Endothelial cell of umbilical vein (primary cell): ENCODE measurements around the gene SLC1A4. TPM values are rescaled to one million over a fixed set of nuclear protein-coding genes. Genes with fewer than 3 reads are reported as not detected.

ENCODE experiments used
- BruUV-seq: library from RNA; stranded (reverse); fragments of 400-500 nt; replicated peaks from 2 replicates; lab custom pipeline; 2021; lab: Mats Ljungman, UMichigan
- CTCF ChIA-PET: fragments of 300-600, 350-600 bp; sonication (Branson Sonifier 250); formaldehyde crosslinking; loops from one replicate; lab custom pipeline; 2021; ENCODE audit warnings: antibody characterized with exemption, inconsistent platforms; lab: Charles Lee
- POLR2A ChIA-PET: fragments of 300-600, 350-600 bp; sonication (Branson Sonifier 250); formaldehyde crosslinking; loops from one replicate; lab custom pipeline; 2021; ENCODE audit warnings: antibody characterized with exemption, inconsistent platforms; lab: Charles Lee
- DNase-seq: peaks from one replicate; pipeline ENCODE4 v3.0.0-alpha.2; 2011; ENCODE audit warnings: low read depth, low spot score
- FAIRE-seq: peaks from 2 replicates; lab custom pipeline; 2011; peaks lifted over from hg19 to GRCh38; lab: Jason Lieb, UNC
- H2AFZ ChIP-seq: 2 replicates; pipeline ENCODE4 v1.6.0; 2012; ENCODE audit warnings: low read depth, low read length, control low read depth, inconsistent platforms
- H3K27ac ChIP-seq: 2 replicates; pipeline ENCODE4 v1.5.1; 2011; ENCODE audit warnings: low read depth, mild to moderate bottlenecking, control low read depth, low read length, moderate library complexity; ENCODE audit not compliant: insufficient read depth
- H3K27me3 ChIP-seq, 2 experiments: 2 replicates each; pipeline versions ENCODE4 v1.6.0 to v1.6.1; 2011; ENCODE audit warnings: low read length in 2 of 2, mixed read lengths in 1 of 2; ENCODE audit not compliant: control insufficient read depth in 2 of 2, insufficient read depth in 2 of 2
- H3K36me3 ChIP-seq, 2 experiments: 2 replicates in 1 of 2; 3 replicates in 1 of 2; pipeline ENCODE4 v1.5.1; 2011; ENCODE audit warnings: low read length in 2 of 2, mild to moderate bottlenecking in 1 of 2, moderate library complexity in 1 of 2; ENCODE audit not compliant: control insufficient read depth in 2 of 2, insufficient read depth in 2 of 2; ENCODE audit errors: extremely low read depth in 1 of 2
- H3K4me1 ChIP-seq: 3 replicates; pipeline ENCODE4 v1.5.1; 2011; ENCODE audit warnings: mild to moderate bottlenecking, low read length; ENCODE audit not compliant: control insufficient read depth, insufficient read depth; ENCODE audit errors: extremely low read depth
- H3K4me2 ChIP-seq: 2 replicates; pipeline ENCODE4 v1.6.1; 2011; ENCODE audit warnings: low read length, control low read depth, mixed read lengths; ENCODE audit not compliant: insufficient read depth
- H3K4me3 ChIP-seq, 3 experiments: fragments of 200-600 bp in 1 of 3; sonication (generic), shearing (Covaris generic) in 1 of 3; replicated peaks in 1 of 3; 2 replicates each; pipeline ENCODE4 v1.5.1; 2011 to 2016; ENCODE audit warnings: control low read depth in 3 of 3, low read length in 3 of 3, mild to moderate bottlenecking in 2 of 3, inconsistent platforms in 1 of 3, low read depth in 1 of 3, moderate library complexity in 1 of 3; ENCODE audit not compliant: insufficient read depth in 1 of 3
- H3K79me2 ChIP-seq: 2 replicates; pipeline ENCODE4 v1.6.0; 2012; ENCODE audit warnings: low read length, inconsistent platforms; ENCODE audit not compliant: control insufficient read depth, insufficient read depth
- H3K9ac ChIP-seq: replicated peaks from 2 replicates; pipeline ENCODE3; 2011; ENCODE audit warnings: low read length, control low read depth; ENCODE audit not compliant: insufficient read depth; ENCODE audit errors: extremely low read depth
- H3K9me1 ChIP-seq: replicated peaks from 3 replicates; pipeline ENCODE4 v1.6.0; 2011; ENCODE audit warnings: mild to moderate bottlenecking, low read length; ENCODE audit not compliant: control insufficient read depth, insufficient read depth; ENCODE audit errors: extremely low read depth
- H3K9me3 ChIP-seq: replicated peaks from 2 replicates; pipeline ENCODE4 v1.5.1; 2012; ENCODE audit warnings: low read length, inconsistent platforms; ENCODE audit not compliant: control insufficient read depth, insufficient read depth
- H4K20me1 ChIP-seq: replicated peaks from 2 replicates; pipeline ENCODE3; 2011; ENCODE audit warnings: mild to moderate bottlenecking, low read length; ENCODE audit not compliant: control insufficient read depth, insufficient read depth; ENCODE audit errors: extremely low read depth
- EZH2 ChIP-seq: IDR thresholded peaks from 2 replicates; pipeline ENCODE4 v1.6.1; 2012; ENCODE audit warnings: borderline replicate concordance, low read depth, mild to moderate bottlenecking, moderate library complexity, low read length, inconsistent platforms; ENCODE audit not compliant: severe bottlenecking
- FOS ChIP-seq: IDR thresholded peaks from 2 replicates; pipeline ENCODE4 v1.6.1; 2011; ENCODE audit warnings: mild to moderate bottlenecking, low read length, moderate library complexity, borderline replicate concordance; ENCODE audit not compliant: insufficient read depth
- GATA2 ChIP-seq: IDR thresholded peaks from 2 replicates; pipeline ENCODE4 v1.7.0; 2011; ENCODE audit warnings: low read depth, mild to moderate bottlenecking, moderate library complexity, mixed read lengths, low read length; ENCODE audit not compliant: insufficient read length, insufficient read depth
- JUN ChIP-seq: IDR thresholded peaks from 2 replicates; pipeline ENCODE4 v1.6.1; 2011; ENCODE audit warnings: borderline replicate concordance, low read depth; ENCODE audit not compliant: insufficient read length, insufficient read depth
- MYC ChIP-seq: IDR thresholded peaks from one replicate; pipeline ENCODE4 v1.6.1; 2011; ENCODE audit warnings: mild to moderate bottlenecking, low read depth, low read length
- POLR2A ChIP-seq: IDR thresholded peaks from 2 replicates; pipeline ENCODE4 v1.6.1; 2012; ENCODE audit warnings: low read depth, mild to moderate bottlenecking, control low read depth, low read length
- POLR2AphosphoS5 ChIP-seq: IDR thresholded peaks from 2 replicates; pipeline ENCODE4 v1.6.1; 2012; ENCODE audit warnings: low read depth, mild to moderate bottlenecking, control low read depth, low read length, moderate library complexity; ENCODE audit not compliant: insufficient read depth
- dilution Hi-C: fragments of 300-500 bp; cut with MboI; formaldehyde crosslinking; loops from one replicate; pipeline ENCODE4 v1.15.0; 2019; ENCODE audit warnings: low sequenced_read_pairs; ENCODE audit not compliant: extremely low pct_ligation_motif_present
- intact Hi-C: fragments of 100-400 bp; cut with micrococcal nuclease; formaldehyde crosslinking; loops from one replicate; pipeline ENCODE4 v1.10.0; 2022
- polyA plus RNA-seq, 4 experiments: library from polyadenylated mRNA; depleted of rRNA in 3 of 4; stranded (reverse) in 3 of 4; unstranded in 1 of 4; fragments of >200 nt; gene quantifications; 2 replicates each; pipeline versions ENCODE4 v1.2.1 to v1.2.3, GENCODE V29; 2011 to 2012; ENCODE audit warnings: missing spikeins in 1 of 4
- total RNA-seq: library from RNA; stranded (reverse); gene quantifications from 2 replicates; pipeline ENCODE4 v1.2.3, GENCODE V29; 2021
- TF ChIP-seq, protein P1 (sequence below): IDR thresholded peaks from 2 replicates; pipeline ENCODE4 v1.6.1; 2011; ENCODE audit not compliant: insufficient read depth, insufficient read length
- TF ChIP-seq, protein P2 (sequence below), 2 donors: IDR thresholded peaks; 1 replicate in 1 of 2; 2 replicates in 1 of 2; pipeline ENCODE4 v1.5.1; 2011; ENCODE audit warnings: low read length in 2 of 2, mild to moderate bottlenecking in 2 of 2, moderate library complexity in 2 of 2, control low read depth in 1 of 2, inconsistent platforms in 1 of 2, low read depth in 1 of 2; ENCODE audit not compliant: insufficient read depth in 1 of 2; ENCODE audit errors: extremely low read depth in 1 of 2

SLC1A4 gene
- total and polyA plus RNA-seq, 2 donors (not counting 3 experiments of a cell fraction or from before 2014, with no cell fraction given): 9.9 to 13.9 TPM

DNA sequence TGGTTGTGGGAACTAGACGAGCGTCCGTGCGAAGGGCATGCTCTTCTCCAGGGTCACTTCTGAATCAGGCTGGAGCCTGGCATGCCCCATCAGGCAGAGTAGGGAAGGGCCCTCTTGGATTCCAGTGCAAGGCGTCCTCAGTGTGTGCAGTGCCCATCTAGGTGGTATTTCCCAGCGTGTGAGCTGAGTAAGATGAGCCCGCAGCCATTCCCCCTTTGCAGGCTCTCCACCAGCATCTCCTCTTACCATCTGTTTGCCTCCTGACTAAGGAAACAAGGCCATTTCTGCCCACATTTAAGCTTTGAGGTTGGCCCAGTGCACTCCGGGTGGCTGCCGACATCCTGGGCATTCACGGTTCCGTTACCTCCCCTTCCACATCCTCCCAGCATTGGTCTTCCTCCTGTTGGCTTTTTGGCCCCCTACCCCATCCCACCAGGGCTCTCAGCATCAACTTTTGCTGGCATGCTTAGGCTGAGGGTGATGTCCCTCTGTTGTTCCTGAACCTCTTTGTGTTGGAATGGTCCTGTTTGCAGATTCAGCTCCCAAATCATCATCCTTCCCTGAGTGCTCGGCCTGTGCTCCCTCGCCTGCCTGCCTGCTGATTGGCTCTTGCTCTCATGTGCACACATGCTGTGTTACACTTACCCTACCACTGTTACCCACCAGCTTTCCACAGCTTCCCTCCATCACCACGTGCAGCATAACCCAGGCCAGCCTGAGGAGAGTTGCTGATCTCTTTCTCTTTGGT is 78.8 kb downstream of the SLC1A4 start:
- Histone ChIP-seq H3K9me1 (no peaks in the 10 kb centered on the region), H3K27ac (no peak overlapping the region), H3K9me3 (no peaks in the 10 kb centered on the region), H3K9ac (no peak overlapping the region), H3K79me2 (peaks cover 16% of the 10 kb centered on the region), H3K4me3 (no peak overlapping the region), H3K36me3 (peaks cover 6 to 25% of the 10 kb centered on the region in 2 experiments), H3K4me2 (no peak overlapping the region), H3K27me3 (no peaks in the 10 kb centered on the region), H3K4me1 (peaks cover 48% of the 10 kb centered on the region), H4K20me1 (no peaks in the 10 kb centered on the region), H2AFZ (no peak overlapping the region)
- no peak for DNase-seq
- intact Hi-C loops: no loop called here
- no TSS peak for BruUV-seq
- no peak for TF ChIP-seq POLR2A
- TF ChIP-seq FOS: no peak
- TF ChIP-seq MYC: no peak
- no peak for TF ChIP-seq JUN
- no peak for TF ChIP-seq POLR2AphosphoS5
- TF ChIP-seq, protein P1, sequence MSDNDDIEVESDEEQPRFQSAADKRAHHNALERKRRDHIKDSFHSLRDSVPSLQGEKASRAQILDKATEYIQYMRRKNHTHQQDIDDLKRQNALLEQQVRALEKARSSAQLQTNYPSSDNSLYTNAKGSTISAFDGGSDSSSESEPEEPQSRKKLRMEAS: no peak
- TF ChIP-seq, protein P2, sequence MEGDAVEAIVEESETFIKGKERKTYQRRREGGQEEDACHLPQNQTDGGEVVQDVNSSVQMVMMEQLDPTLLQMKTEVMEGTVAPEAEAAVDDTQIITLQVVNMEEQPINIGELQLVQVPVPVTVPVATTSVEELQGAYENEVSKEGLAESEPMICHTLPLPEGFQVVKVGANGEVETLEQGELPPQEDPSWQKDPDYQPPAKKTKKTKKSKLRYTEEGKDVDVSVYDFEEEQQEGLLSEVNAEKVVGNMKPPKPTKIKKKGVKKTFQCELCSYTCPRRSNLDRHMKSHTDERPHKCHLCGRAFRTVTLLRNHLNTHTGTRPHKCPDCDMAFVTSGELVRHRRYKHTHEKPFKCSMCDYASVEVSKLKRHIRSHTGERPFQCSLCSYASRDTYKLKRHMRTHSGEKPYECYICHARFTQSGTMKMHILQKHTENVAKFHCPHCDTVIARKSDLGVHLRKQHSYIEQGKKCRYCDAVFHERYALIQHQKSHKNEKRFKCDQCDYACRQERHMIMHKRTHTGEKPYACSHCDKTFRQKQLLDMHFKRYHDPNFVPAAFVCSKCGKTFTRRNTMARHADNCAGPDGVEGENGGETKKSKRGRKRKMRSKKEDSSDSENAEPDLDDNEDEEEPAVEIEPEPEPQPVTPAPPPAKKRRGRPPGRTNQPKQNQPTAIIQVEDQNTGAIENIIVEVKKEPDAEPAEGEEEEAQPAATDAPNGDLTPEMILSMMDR (IDR thresholded peaks at IDR 0.05; ENCODE audit: extremely low read depth in 1 of 2, insufficient read depth in 1 of 2, low read depth in 1 of 2, low read length in 2 of 2): no peak
- no peak for TF ChIP-seq EZH2
- no peak for TF ChIP-seq GATA2
- CTCF ChIA-PET: interaction anchor here (0.8 to 1.7 kb wide), 2 partner anchors 101 to 119 kb away, joined by 3 read pairs; no protein-coding TSS in a partner anchor
- dilution Hi-C loops: no loop called here
- FAIRE-seq: no peak
- POLR2A ChIA-PET: interaction anchor here (0.6 kb wide), 1 partner anchor 485 kb away, joined by 3 read pairs; no protein-coding TSS in a partner anchor
